Right renal pelvis (tissue), 4 donors: Measurements from ENCODE around the gene OR7D2. TPM values are rescaled to one million over a fixed set of nuclear protein-coding genes. Genes with fewer than 3 reads are reported as not detected.
"Not testable (repeated sequence)": the region's sequence is repeated elsewhere in the genome, so short reads cannot be mapped to it uniquely, and the experiment has no call there.

ENCODE experiments used
- DNase-seq, 4 donors: peaks; one replicate each; pipeline ENCODE4 v3.0.0-alpha.2; 2013; ENCODE audit warnings: low read depth in 4 of 4, low spot score in 3 of 4, missing footprints in 1 of 4
- polyA plus RNA-seq, 4 donors: library from polyadenylated mRNA; unstranded; fragments of 120-200 nt; gene quantifications; one replicate each; pipeline ENCODE4 v1.2.1, GENCODE V29; 2013; ENCODE audit not compliant: insufficient read length in 4 of 4

Gene OR7D2
- polyA plus RNA-seq, 4 donors, result 0.06 to 0.13 (median 0.08) TPM

DNA sequence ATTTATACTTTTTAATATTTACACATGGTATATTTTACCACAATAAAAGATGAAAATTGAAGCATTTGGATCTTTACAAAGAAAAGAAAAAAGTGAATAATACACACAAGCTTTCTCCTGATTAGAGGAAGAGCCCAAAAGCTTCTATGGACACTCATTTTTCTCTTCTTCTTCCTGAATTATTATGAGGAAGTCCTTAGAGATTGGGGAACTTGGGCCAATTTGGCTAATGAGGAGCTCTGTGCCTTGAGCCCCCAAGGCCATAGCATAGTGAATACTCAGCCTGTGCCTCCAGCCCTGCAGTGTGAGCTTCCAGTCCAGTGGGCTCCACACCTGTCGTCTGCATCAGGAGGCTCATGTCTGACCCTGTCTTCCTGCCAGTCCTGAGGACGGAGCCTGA lies 19.3 kb downstream of the OR7D2 start:
- not testable (repeated sequence) for DNase-seq

DNA sequence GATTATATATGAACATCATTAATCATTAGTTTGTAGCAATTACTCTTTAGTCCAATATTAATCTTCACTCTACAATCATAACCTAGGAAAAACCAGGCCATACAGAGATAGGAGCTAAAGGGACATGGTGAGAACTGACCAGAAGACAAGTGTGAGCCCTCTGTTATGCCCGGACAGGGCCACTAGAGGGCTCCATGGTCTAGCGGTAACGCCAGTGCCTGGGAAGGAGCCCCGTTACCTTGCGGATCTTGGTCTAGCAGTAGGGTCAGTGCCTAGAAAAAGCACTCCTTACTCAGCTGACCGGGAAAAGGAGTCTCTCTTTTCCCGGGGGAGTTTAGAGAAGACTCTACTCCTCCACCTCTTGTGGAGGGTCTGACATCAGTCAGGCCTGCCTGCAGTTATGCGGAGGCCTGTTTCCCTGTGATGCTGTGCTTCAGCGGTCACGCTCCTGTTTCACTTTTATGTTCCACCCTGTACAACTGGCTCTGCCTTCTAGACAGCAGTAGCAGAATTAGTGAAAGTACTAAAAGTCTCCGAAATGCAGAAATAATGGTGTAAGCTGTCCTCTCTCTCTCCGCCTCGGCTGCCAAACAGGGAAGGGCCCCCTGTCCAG lies 26.8 kb downstream of the OR7D2 start:
- DNase-seq, result peak; percentile 35 to 43 (median 36)

DNA sequence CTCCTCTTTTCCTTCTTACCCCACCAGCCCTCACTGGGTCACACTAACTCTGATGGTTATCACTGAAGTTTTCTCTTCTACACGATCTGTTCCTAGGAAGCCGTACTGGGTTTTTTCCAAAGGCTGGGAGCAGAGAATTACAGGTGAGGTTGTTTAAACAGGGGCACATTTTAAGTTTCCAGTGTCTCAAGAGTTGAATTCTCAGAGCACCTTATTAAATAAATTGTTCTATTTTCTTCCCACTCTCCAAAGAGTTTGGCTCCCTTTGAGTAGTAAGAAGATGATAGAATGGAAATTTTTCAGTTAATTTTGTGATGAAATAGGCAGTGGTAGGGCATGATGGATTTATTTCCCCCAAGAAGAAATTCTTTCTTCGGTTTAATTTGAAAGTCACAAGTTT lies 40.7 kb downstream of the OR7D2 start, which contains the start of gene OR7D4:
Gene OR7D4, minus strand, starts transcription at position 101 of the 400 bp plus-strand sequence. CDS start 4,752 bp downstream, outside the sequence.
- DNase-seq, result no peak

Other genes with a start within 250 kb of the OR7D2 start
- under 1 TPM; 0.01 to 0.07 (median 0.04) TPM for gene MUC16, start 168.6 kb upstream of the OR7D2 start, polyA plus RNA-seq
- under 1 TPM in 2 of 4 donors, not detected in 2; 0.04 to 0.09 TPM for gene OR1M1, start 91.9 kb upstream of the OR7D2 start, polyA plus RNA-seq
- gene OR7G2, start 71.5 kb upstream of the OR7D2 start, polyA plus RNA-seq, result under 1 TPM in 2 of 4 donors, not detected in 2; 0.03 to 0.07 TPM
- not detected for gene OR7G1, start 63.2 kb upstream of the OR7D2 start, polyA plus RNA-seq
- not detected for gene OR7G3, start 52.0 kb upstream of the OR7D2 start, polyA plus RNA-seq
- gene ZNF317, start 38.6 kb upstream of the OR7D2 start, polyA plus RNA-seq, result 10 to 100 TPM; 36.3 to 41.8 (median 38.9) TPM
- under 1 TPM in 1 of 4 donors, not detected in 3; 0.03 TPM for gene OR7D4, start 40.6 kb downstream of the OR7D2 start, polyA plus RNA-seq
- gene OR7E24, start 72.0 kb downstream of the OR7D2 start, polyA plus RNA-seq, result not detected
- 1 to 10 TPM; 6.4 to 8.1 (median 7.3) TPM for gene ZNF699, start 130.9 kb downstream of the OR7D2 start, polyA plus RNA-seq
- 10 to 100 TPM; 48.8 to 70.0 (median 64.0) TPM for gene ZNF559, start 145.2 kb downstream of the OR7D2 start, polyA plus RNA-seq
- gene ZNF177, start 184.0 kb downstream of the OR7D2 start, polyA plus RNA-seq, result 10 to 100 TPM in 3 of 4 donors, 1 to 10 TPM in 1; 9.9 to 12.7 (median 11.1) TPM